NCI-H1694 treated with DMSO at 0.1 percent for 48 hours (cell line): ENCODE data around the gene MPHOSPH9.
"Not testable (repeated sequence)": the region's sequence is repeated elsewhere in the genome, so short reads cannot be mapped to it uniquely, and the experiment has no call there.

Source experiments
- DNase-seq: peaks from one replicate; lab custom pipeline; 2025; lab: John Stamatoyannopoulos, UW

The MPHOSPH9 gene

GRCh38 chr12:123225443-123225842 is 7.5 kb downstream of the MPHOSPH9 start:
- no peak for DNase-seq

GRCh38 chr12:123223241-123223668 is 9.7 kb downstream of the MPHOSPH9 start:
- no peak for DNase-seq

DNA sequence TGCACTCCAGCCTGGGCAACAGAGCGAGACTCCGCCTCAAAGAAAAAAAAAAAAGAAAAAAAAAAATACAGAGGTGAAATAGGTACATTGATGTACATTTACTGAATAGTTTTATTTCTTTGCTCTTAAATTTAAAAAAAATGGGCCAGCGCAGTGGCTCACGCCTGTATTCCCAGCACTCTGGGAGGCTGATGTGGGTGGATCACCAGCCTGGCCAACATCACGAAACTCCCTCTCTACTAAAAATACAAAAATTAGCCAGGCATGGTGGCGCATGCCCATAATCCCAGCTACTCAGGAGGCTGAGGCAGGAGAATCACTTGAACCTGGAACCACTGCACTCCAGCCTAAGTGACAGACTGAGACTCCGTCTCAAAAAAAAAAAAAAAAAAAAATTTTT is 25.1 kb downstream of the MPHOSPH9 start:
- not testable (repeated sequence) for DNase-seq

GRCh38 chr12:123206794-123207193 is 26.1 kb downstream of the MPHOSPH9 start:
- not testable (repeated sequence) for DNase-seq

GRCh38 chr12:123200414-123200813 is 32.5 kb downstream of the MPHOSPH9 start:
- no peak for DNase-seq

- no peak for DNase-seq
These were observed 33.0 kb downstream of the MPHOSPH9 start for GRCh38 chr12:123199936-123200335.

DNA sequence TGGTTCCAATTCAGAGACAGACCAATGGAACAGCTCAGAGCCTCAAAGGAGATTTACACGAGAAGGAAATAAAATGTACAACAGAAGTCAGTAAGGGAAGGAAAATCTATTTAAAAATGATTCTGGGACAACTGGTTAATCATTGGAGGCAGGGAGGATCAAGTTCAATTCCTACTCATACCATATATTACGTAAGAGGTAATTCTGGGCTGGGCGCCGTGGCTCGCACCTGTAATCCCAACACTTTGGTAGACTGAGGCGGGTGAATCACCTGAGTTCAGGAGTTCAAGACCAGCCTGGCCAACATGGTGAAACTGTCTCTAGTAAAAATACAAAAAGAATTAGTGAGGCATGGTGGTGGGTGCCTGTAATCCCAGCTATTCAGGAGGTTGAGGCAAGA is 45.3 kb downstream of the MPHOSPH9 start:
- DNase-seq = no peak

DNA sequence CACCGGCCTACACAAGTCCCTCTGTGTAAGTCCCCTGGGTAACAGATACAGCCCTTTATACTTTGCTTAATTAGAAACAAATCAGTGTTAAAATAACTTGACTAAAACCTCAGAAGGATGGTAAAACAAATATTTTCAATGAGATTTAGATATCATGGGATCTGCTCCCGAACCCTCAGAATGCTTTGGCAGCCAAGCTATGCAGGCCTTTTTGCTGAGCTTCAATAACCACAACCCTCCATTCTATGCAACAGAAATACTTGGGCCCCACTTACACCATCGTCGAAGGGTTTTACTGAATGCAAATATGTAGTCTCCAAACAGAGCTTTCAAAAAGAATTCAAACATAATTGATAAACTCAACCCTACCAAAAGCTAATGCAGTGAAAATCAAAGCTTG is 52.8 kb downstream of the MPHOSPH9 start:
- DNase-seq = no peak

DNA sequence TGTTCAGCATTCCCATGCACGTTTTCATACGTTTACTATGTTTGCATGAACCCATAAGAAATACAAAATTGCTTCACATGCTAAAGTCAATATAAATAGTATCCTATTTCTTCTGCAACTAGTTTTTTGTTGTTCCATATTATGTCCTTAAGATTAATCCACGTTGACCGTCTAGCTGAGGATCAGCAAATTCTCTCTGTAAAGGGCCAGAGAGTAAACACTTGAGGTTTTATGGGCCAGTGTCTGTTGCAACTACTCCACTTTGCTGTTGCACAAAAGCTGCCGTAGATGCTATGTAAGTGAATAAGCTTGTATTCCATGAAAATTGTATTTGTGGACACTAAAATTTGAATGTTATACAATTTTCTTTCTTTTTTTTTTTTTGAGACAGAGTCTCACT is 61.0 kb downstream of the MPHOSPH9 start:
- no peak for DNase-seq

DNA sequence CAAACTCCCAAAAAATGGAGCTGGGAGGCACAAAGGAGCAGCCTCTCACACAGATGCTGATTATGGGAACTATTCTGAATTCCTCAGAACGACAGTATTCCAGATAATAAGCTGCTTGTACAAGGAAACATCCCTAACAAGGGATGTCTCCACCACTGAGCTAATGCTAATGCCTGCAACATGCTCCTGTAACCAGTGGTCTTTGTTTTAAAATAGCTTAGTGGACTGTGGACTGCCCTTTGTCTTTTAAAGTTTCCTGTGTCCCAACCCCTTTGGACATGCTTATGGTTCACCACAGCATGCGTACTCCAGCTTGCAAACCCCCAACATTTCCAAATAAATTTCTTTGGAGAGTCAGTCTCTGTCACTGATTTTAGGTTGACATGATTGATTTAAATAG is 65.6 kb downstream of the MPHOSPH9 start:
- no peak for DNase-seq

DNA sequence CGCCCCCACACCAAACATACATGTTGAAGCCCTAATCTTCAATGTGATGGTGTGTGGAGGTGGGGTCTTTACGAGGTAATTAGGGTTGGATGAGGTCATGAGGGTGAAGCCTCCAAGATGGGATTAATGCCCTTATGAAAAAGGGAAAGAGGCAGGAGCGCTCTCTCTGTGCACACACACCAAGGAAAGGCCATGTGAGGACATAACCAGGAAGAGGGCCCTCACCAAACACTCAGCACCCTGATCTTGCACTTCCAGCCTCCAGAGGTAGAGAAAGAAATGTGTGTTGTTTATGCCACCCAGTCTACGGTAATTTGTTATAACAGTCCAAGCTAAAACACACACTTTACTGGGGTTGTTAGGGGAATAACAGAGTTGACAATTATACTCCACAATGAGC is 67.4 kb downstream of the MPHOSPH9 start:
- DNase-seq = no peak

DNA sequence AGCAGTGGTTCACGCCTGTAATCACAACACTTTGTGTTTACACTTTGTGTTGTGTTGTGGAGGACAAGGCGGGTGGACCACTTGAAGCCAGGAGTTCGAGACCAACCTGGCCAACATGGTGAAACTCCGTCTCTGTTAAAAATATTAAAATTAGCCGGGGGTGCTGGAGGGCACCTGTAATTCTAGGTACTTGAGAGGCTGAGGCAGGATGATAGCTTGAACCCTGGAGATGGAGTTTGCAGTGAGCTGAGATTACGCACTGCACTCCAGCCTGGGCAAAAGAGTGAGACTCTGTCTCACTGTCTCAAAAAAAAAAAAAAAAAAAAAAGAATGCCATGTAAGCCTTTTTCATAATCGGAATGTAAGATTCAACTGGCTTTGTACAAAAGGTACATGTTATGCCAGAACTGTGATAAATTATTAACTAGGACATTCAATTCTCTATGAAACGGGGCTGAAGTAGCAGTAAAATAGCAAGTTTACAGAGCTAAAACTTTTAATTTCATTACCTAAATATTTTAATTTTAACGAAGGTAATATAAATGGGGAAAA is 68.2 kb downstream of the MPHOSPH9 start:
- no peak for DNase-seq

GRCh38 chr12:123164222-123164621 is 68.7 kb downstream of the MPHOSPH9 start:
- no peak for DNase-seq

GRCh38 chr12:123163227-123163626 is 69.7 kb downstream of the MPHOSPH9 start:
- DNase-seq = no peak

DNA sequence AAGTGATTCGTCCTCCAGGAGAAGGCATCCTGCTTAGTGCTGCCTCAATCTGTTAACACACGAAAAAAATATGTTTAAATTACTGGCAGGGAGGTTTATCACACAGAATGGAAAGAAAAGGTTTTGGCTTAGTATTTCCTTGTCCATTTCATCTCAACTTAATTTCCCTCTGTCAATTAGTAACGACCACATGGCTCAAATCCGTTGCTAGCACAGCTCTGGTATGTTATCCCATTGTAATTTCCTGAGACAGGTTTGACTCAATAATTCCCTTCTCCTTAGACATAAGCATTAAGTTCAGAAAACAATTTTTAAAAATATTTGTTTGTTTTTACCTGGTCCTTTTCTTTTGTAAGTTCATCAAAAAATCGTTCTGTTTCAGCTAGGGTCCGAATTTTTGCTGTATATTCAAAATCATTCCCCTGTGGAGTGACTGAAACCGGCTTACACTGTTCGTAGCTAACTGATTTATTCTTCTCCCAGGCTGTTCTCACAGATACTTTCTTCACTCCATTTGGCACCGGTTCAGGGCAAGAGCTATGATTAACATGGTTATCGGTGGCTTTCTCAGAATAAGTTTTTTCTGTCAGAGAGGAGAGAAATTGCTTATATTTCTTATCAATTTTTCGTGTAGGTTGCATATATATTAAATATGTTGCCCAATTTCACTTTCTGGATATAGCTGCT is 72.0 kb downstream of the MPHOSPH9 start:
- DNase-seq = no peak

DNA sequence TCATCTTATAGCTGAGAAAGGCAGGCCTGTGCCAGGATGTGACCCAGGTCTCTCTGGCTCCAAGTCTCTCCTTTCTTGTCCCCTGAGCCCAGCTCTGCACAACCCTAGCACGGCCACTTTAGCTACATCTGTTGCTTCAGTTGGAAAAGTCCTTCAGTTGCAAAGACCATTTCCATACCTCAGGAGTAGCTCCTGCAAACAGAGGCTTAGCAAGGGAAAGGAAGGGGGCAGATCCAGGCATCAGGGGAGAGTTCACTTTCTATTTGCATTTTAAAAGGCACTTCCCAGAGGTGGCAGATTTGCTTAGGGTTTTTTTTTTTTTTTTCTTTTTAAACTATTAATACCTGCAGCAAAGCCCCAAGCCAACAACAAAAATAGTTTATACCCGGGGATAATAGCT is 79.0 kb downstream of the MPHOSPH9 start:
- no peak for DNase-seq

DNA sequence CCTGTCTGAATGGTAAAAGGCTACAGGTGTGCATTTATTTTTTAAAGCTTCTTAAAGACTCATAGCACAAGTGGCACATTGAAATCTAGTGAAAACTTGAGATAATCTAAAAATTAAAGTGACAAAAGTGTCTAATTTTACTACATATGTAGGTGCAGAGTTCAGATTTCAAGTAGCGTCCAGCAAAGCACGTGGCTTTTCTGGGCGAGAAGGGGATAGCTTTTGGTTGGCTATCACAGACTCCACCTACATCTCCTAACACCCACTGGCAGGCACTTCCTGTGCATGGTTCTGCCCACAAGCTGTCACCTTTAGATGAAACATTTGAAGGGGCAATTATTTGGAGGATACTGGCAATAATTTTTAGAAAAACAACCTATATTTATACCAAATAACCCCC is 80.1 kb downstream of the MPHOSPH9 start:
- DNase-seq = no peak

GRCh38 chr12:123151457-123152454 is 81.2 kb downstream of the MPHOSPH9 start:
- DNase-seq = no peak

- DNase-seq = no peak
These were observed 82.0 kb downstream of the MPHOSPH9 start, which contains the start of gene PITPNM2 for GRCh38 chr12:123150744-123151456. PITPNM2 (minus strand) TSS chr12:123151090; CDS start chr12:123034590, 116,500 bp downstream.

- no peak for DNase-seq
These were observed 82.6 kb downstream of the MPHOSPH9 start for GRCh38 chr12:123150275-123150743.

DNA sequence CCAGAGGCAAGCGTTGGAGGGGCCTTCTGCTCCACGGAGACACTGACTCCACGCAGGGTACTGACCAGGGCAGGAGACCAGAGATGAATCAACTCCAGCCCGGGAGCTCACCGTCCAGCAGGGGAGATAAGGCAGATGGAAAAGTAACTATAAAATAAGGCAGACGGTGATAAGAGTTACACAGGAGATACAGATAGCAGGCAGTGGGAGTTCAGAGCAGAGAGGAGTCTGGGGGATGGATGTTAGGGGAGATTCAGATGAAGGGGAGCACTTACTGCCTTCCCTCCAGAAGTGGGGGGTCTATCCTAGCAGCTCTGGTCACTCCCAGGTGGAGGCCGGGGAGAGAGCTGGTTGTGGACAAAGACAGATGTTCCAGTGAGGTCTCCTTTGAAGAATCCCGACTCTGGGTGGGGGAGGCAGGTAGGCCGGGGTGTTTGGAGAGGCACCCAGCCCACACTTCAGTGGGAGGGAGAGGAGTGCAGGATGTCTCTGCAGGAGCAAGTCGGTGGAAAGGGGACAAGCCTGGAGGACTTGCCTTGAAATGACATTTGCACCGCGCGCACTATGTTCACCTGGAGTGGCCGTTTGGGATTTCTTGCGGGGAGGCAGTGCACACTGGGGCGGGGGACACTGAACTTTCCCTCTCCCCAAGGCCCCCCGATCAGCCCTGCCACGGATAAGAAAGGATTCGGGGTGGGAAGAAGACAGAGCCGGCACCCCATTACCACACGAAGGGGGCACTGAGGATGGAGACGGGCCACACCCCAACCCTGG is 83.3 kb downstream of the MPHOSPH9 start:
- DNase-seq = no peak
